ENCODE measurements around the gene CUL7. TPM values are rescaled to one million over a fixed set of nuclear protein-coding genes. Genes with fewer than 3 reads are reported as not detected.

The CUL7 gene
- total RNA-seq, 1 donor: 54.8 TPM

DNA sequence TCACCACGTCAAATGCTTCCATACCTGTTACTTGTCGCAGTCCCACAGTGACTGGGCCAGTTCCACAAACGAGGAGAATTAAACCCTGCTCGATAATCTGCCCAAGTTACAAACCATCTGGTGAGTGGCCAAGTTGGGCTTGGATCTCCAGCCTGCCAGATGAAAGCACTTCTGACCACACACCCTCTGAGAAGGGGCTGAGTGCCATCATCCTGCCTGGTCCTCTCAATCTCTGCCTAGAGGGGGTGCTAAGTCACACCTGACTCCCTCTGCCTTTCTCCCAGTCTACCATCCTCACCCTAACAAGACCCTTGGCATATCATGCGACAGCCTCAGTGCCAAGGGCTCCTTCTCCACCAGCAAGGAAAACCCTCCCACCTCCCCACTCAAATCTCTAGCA lies 16.5 kb downstream of the CUL7 start:
- TF ChIP-seq, protein P1, sequence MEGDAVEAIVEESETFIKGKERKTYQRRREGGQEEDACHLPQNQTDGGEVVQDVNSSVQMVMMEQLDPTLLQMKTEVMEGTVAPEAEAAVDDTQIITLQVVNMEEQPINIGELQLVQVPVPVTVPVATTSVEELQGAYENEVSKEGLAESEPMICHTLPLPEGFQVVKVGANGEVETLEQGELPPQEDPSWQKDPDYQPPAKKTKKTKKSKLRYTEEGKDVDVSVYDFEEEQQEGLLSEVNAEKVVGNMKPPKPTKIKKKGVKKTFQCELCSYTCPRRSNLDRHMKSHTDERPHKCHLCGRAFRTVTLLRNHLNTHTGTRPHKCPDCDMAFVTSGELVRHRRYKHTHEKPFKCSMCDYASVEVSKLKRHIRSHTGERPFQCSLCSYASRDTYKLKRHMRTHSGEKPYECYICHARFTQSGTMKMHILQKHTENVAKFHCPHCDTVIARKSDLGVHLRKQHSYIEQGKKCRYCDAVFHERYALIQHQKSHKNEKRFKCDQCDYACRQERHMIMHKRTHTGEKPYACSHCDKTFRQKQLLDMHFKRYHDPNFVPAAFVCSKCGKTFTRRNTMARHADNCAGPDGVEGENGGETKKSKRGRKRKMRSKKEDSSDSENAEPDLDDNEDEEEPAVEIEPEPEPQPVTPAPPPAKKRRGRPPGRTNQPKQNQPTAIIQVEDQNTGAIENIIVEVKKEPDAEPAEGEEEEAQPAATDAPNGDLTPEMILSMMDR (IDR thresholded peaks at IDR 0.05; ENCODE audit: insufficient read depth, low read depth, low read length): no peak
- DNase-seq (ENCODE audit: low read depth): no peak
- no peak overlapping the region for H3K4me3 ChIP-seq (ENCODE audit: low read depth, low read length)

DNA sequence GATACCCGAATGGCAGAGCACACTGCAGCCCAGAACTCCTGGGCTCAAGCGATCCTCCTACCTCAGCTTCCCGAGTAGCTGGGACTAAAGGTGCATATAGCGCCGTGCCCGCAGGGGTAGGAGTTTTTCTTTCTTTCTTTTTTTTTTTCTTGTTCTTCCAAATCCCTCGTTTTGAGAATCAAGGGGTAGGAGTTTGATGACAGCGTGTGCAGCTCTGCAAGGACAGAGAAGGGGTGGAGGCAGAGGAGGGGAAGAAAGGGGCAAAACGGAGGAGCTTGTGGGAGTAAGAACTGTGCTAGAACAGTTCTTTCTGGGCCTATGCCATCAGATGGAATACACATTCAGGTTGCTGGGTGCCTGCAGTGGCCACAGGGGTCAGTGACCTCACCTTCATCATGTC lies 16.9 kb downstream of the CUL7 start:
- DNase-seq (ENCODE audit: low read depth): no peak
- TF ChIP-seq, protein P1 (IDR thresholded peaks at IDR 0.05; ENCODE audit: insufficient read depth, low read depth, low read length): no peak
- H3K4me3 ChIP-seq (ENCODE audit: low read depth, low read length): no peak overlapping the region

DNA sequence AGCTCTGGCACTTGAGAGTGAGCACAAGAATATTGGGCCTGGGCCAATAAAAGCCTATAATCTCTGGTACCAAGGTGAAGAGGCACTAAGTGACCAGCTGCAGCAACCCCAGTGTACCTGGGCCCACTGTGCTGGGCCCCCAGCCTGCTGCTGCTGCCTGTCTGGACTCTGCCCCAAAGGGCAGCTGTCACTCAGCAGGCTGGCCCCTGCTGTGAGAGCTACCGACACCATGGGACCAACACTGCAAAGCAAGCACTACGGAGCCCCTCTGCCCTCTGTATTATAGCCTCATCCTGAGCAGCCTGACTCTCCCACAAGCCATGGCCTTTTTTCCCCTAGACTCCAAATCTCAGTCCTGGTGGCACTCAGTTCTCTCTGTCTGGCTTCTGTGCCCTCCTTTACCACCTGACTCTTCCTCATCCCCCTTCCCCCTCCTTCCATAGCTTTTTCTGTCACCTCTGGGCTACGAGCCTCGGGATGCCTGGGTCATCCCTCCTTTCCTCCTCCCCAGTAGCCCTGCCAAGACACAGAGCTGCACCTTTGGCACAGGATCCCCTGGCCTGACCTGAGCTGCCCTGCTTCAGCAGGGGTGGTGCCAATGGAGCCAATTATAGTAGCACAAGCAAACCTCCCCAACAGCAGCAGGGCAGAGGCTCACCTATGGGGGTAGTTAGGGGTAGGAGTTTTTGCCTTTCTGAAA lies 18.0 kb downstream of the CUL7 start:
- no peak overlapping the region for H3K4me3 ChIP-seq (ENCODE audit: low read depth, low read length)
- TF ChIP-seq, protein P1 (IDR thresholded peaks at IDR 0.05; ENCODE audit: insufficient read depth, low read depth, low read length): no peak
- DNase-seq (ENCODE audit: low read depth): no peak

DNA sequence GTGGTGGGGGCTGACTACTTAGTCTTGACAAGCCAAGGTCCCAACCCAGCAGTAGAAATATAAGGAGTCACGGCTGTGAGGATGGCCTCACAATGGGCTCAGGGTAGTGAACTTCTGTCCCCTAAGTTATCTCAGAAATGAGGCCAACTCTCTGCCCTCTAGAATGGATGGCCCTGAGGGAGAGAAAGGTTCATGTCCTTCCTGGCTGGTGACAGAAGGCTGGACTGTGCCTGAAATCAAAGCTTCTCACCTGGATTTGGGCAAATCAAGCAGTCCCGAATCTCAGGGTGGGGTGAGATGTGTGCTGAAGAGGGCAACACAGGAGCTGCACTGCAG lies 19.5 kb downstream of the CUL7 start:
- no peak overlapping the region for H3K4me3 ChIP-seq (ENCODE audit: low read depth, low read length)
- TF ChIP-seq, protein P1 (IDR thresholded peaks at IDR 0.05; ENCODE audit: insufficient read depth, low read depth, low read length): no peak
- DNase-seq (ENCODE audit: low read depth): no peak

DNA sequence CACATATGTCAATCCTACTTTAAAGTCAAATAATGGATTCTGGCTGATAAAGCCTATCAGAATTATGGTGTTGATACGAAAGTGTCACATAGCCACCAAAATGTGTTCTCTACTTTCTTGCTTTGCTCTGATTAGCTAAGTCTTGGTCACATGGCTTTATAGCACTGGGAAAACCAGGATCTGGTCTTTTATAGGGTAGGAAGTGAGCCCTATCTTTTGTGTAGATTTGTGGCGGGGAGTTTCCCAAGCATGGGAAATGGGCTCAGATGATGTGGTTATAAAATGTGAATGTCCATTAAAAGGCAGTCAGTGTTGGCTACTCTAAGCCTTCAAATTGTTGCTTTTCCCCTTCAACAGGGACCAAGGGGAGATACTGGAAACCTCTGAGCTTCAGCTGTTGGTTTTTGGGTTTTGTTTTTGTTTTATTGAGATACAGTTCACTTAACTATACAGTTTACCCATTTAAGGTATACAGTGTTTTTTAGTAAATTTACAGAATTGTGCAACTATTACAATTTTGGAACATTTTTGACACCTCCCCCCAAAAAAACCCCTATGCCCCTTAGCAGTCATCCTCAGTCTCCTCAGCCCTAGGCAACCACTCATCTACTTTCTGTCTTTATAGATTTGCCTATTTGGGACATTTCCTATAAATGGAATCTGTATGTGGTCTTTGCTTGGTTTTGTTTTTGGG lies 20.0 kb downstream of the CUL7 start:
- TF ChIP-seq, protein P1 (IDR thresholded peaks at IDR 0.05; ENCODE audit: insufficient read depth, low read depth, low read length): no peak
- peak; percentile 27 for DNase-seq (ENCODE audit: low read depth)
- no peak overlapping the region for H3K4me3 ChIP-seq (ENCODE audit: low read depth, low read length)

DNA sequence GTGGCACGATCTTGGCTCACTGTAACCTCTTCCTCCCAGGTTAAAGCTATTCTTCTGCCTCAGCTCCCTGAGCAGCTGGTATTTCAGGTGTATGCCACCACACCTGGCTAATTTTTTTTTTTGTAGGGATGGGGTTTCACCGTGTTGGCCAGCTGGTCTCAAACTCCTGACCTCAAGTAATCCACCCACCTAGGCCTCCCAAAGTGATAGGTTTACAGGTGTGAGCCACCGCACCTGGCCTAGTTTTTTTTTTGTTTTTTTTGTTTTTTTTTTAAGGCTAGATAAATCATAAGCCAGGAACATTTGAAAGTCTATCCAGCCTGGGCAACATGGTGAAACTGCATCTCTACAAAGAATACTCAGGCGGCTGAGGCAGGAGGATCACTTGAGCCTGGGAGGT lies 21.3 kb downstream of the CUL7 start:
- TF ChIP-seq, protein P1 (IDR thresholded peaks at IDR 0.05; ENCODE audit: insufficient read depth, low read depth, low read length): no peak
- no peak overlapping the region for H3K4me3 ChIP-seq (ENCODE audit: low read depth, low read length)
- DNase-seq (ENCODE audit: low read depth): no peak
